Keratinocyte (primary cell): Measurements from ENCODE around the gene SRGN. TPM values are rescaled to one million over a fixed set of nuclear protein-coding genes. Genes with fewer than 3 reads are reported as not detected.

Experiments used
- DNase-seq: peaks from one replicate; pipeline ENCODE4 v3.0.0-alpha.2; 2011; ENCODE audit warnings: low read depth, missing footprints, low spot score
- FAIRE-seq: peaks from 2 replicates; lab custom pipeline; 2011; peaks lifted over from hg19 to GRCh38; lab: Jason Lieb, UNC
- H2AFZ ChIP-seq: 2 replicates; pipeline ENCODE4 v1.6.0; 2012; ENCODE audit warnings: low read length, control low read depth, inconsistent platforms; ENCODE audit not compliant: control insufficient read depth
- H3K27ac ChIP-seq: 2 replicates; pipeline ENCODE4 v1.5.1; 2011; ENCODE audit warnings: low read length; ENCODE audit not compliant: control insufficient read depth, insufficient read depth
- H3K27me3 ChIP-seq: 3 replicates; pipeline ENCODE4 v1.6.0; 2011; ENCODE audit warnings: low read length; ENCODE audit not compliant: control insufficient read depth, insufficient read depth; ENCODE audit errors: extremely low read depth
- H3K36me3 ChIP-seq, 2 experiments: 2 replicates in 1 of 2; 3 replicates in 1 of 2; pipeline ENCODE4 v1.5.1; 2011; ENCODE audit warnings: low read length in 2 of 2, mild to moderate bottlenecking in 1 of 2; ENCODE audit not compliant: control insufficient read depth in 2 of 2, insufficient read depth in 2 of 2; ENCODE audit errors: extremely low read depth in 1 of 2
- H3K4me1 ChIP-seq: 3 replicates; pipeline ENCODE4 v1.5.1; 2011; ENCODE audit warnings: low read length; ENCODE audit not compliant: control insufficient read depth, insufficient read depth; ENCODE audit errors: extremely low read depth
- H3K4me2 ChIP-seq: 3 replicates; pipeline ENCODE4 v1.6.0; 2011; ENCODE audit warnings: low read depth, low read length; ENCODE audit not compliant: control insufficient read depth, insufficient read depth; ENCODE audit errors: extremely low read depth
- H3K4me3 ChIP-seq, 3 experiments: fragments of 200-600 bp in 1 of 3; sonication (generic) in 1 of 3; 2 replicates in 2 of 3; 3 replicates in 1 of 3; pipeline ENCODE4 v1.5.1; 2011 to 2016; ENCODE audit warnings: low read length in 3 of 3, mild to moderate bottlenecking in 3 of 3, control low read depth in 2 of 3, inconsistent platforms in 1 of 3, low read depth in 1 of 3, mixed read lengths in 1 of 3, mixed run types in 1 of 3, moderate library complexity in 1 of 3; ENCODE audit not compliant: control insufficient read depth in 2 of 3, insufficient read depth in 2 of 3; ENCODE audit errors: extremely low read depth in 1 of 3
- H3K79me2 ChIP-seq: 2 replicates; pipeline ENCODE4 v1.6.0; 2012; ENCODE audit warnings: low read length; ENCODE audit not compliant: control insufficient read depth, insufficient read depth
- H3K9ac ChIP-seq: 3 replicates; pipeline ENCODE4 v1.6.0; 2011; ENCODE audit warnings: low read length; ENCODE audit not compliant: control insufficient read depth, insufficient read depth; ENCODE audit errors: extremely low read depth
- H3K9me1 ChIP-seq: 3 replicates; pipeline ENCODE4 v1.6.0; 2011; ENCODE audit warnings: low read length; ENCODE audit not compliant: control insufficient read depth, insufficient read depth; ENCODE audit errors: extremely low read depth
- H3K9me3 ChIP-seq: 2 replicates; pipeline ENCODE4 v1.5.1; 2012; ENCODE audit warnings: low read depth, low read length; ENCODE audit not compliant: control insufficient read depth
- H4K20me1 ChIP-seq: 3 replicates; pipeline ENCODE4 v1.6.0; 2011; ENCODE audit warnings: low read length; ENCODE audit not compliant: control insufficient read depth, insufficient read depth; ENCODE audit errors: extremely low read depth
- CTCF ChIP-seq, 3 experiments: IDR thresholded peaks in 1 of 3; conservative IDR thresholded peaks in 1 of 3; optimal IDR thresholded peaks in 1 of 3; 2 replicates in 2 of 3; 3 replicates in 1 of 3; pipeline versions ENCODE3 to v1.5.1; 2011; ENCODE audit warnings: low read length in 3 of 3, mild to moderate bottlenecking in 3 of 3, moderate library complexity in 2 of 3, control low read depth in 1 of 3, inconsistent platforms in 1 of 3; ENCODE audit not compliant: insufficient read depth in 2 of 3; ENCODE audit errors: extremely low read depth in 1 of 3
- EZH2 ChIP-seq: IDR thresholded peaks from one replicate; pipeline ENCODE4 v1.6.1; 2012; ENCODE audit warnings: inconsistent platforms, mild to moderate bottlenecking, low read length, moderate library complexity
- dilution Hi-C: fragments of 300-500 bp; cut with MboI; formaldehyde crosslinking; loops from one replicate; pipeline ENCODE4 v1.7.0; 2020; ENCODE audit warnings: low sequenced_read_pairs; ENCODE audit not compliant: extremely low pct_ligation_motif_present
- polyA plus RNA-seq, 5 experiments: library from polyadenylated mRNA; depleted of rRNA in 3 of 5; stranded (reverse) in 3 of 5; stranded (forward) in 1 of 5; unstranded in 1 of 5; fragments of >200 nt; gene quantifications; 1 replicate in 1 of 5; 2 replicates in 3 of 5; 3 replicates in 1 of 5; pipeline versions ENCODE4 v1.2.1 to v1.2.3, GENCODE V29; 2011 to 2012; ENCODE audit warnings: missing spikeins in 2 of 5, low read depth in 1 of 5, low replicate concordance in 1 of 5

SRGN gene
- polyA plus RNA-seq, 1 donor (not counting 4 experiments of a cell fraction or from before 2014, with no cell fraction given), result 2.1 TPM

GRCh38 chr10:69124563-69125268, 36.8 kb downstream of the SRGN start:
- peak overlapping the region; percentile 78 to 98 (median 86) for H3K4me3 ChIP-seq
- H3K9ac ChIP-seq, result peak overlapping the region; percentile 94
- no peak for TF ChIP-seq CTCF (optimal IDR thresholded peaks at IDR 0.05 in 1 of 3, IDR thresholded peaks at IDR 0.05 in 1 of 3, conservative IDR thresholded peaks at IDR 0.05 in 1 of 3; ENCODE audit: extremely low read depth in 1 of 3, insufficient read depth in 2 of 3, low read length in 3 of 3)
- no peak for TF ChIP-seq EZH2
- peaks cover 54% of the 10 kb centered on the region for H3K79me2 ChIP-seq
- peak overlapping the region; percentile 78 for H2AFZ ChIP-seq
- H3K36me3 ChIP-seq, result no peaks in the 10 kb centered on the region
- FAIRE-seq (peak; percentile 48), DNase-seq (no peak)
- H3K27ac ChIP-seq, result peak overlapping the region; percentile 92
- no peaks in the 10 kb centered on the region for H3K27me3 ChIP-seq
- no peaks in the 10 kb centered on the region for H4K20me1 ChIP-seq
- peak overlapping the region; percentile 83 for H3K4me2 ChIP-seq
- dilution Hi-C loops, result no loop called here
- H3K9me3 ChIP-seq, result no peaks in the 10 kb centered on the region
- H3K9me1 ChIP-seq, result no peaks in the 10 kb centered on the region
- H3K4me1 ChIP-seq, result peaks cover 4% of the 10 kb centered on the region

GRCh38 chr10:69125554-69125953, 37.7 kb downstream of the SRGN start:
- peaks cover 4% of the 10 kb centered on the region for H3K4me1 ChIP-seq

More at GRCh38 chr10:69125554-69125953, 37.7 kb downstream of the SRGN start:
- DNase-seq, result no peak
- H3K36me3 ChIP-seq, result no peaks in the 10 kb centered on the region
- no peak overlapping the region for H2AFZ ChIP-seq
- peak overlapping the region; percentile 94 for H3K9ac ChIP-seq
- H3K27me3 ChIP-seq, result no peaks in the 10 kb centered on the region
- peaks cover 63% of the 10 kb centered on the region for H3K79me2 ChIP-seq
- no peaks in the 10 kb centered on the region for H3K9me3 ChIP-seq
- TF ChIP-seq EZH2 (no peak), CTCF (optimal IDR thresholded peaks at IDR 0.05 in 1 of 3, IDR thresholded peaks at IDR 0.05 in 1 of 3, conservative IDR thresholded peaks at IDR 0.05 in 1 of 3; ENCODE audit: extremely low read depth in 1 of 3, insufficient read depth in 2 of 3, low read length in 3 of 3) (no peak)
- no peaks in the 10 kb centered on the region for H3K9me1 ChIP-seq
- H3K27ac ChIP-seq, result peak overlapping the region; percentile 92
- peak overlapping the region; percentile 78 to 98 (median 86) for H3K4me3 ChIP-seq
- peak overlapping the region; percentile 83 for H3K4me2 ChIP-seq
- dilution Hi-C loops, result no loop called here
- FAIRE-seq, result no peak
- H4K20me1 ChIP-seq, result no peaks in the 10 kb centered on the region
